Measurements from ENCODE around the gene KDM4D.

- TF ChIP-seq MYNN (IDR thresholded peaks at IDR 0.05): no peak
- no peak for TF ChIP-seq MYNN (CRISPR knock-in tag; IDR thresholded peaks at IDR 0.05)
- TF ChIP-seq HEY1 (CRISPR knock-in tag; IDR thresholded peaks at IDR 0.05; ENCODE audit: borderline replicate concordance): no peak
- TF ChIP-seq CREB3L1 (IDR thresholded peaks at IDR 0.05; ENCODE audit: borderline replicate concordance, low read depth): no peak
- no peak for TF ChIP-seq EP400 (IDR thresholded peaks at IDR 0.05)
- no peak for TF ChIP-seq POLR2A (conservative IDR thresholded peaks at IDR 0.05)
- TF ChIP-seq, protein P1, sequence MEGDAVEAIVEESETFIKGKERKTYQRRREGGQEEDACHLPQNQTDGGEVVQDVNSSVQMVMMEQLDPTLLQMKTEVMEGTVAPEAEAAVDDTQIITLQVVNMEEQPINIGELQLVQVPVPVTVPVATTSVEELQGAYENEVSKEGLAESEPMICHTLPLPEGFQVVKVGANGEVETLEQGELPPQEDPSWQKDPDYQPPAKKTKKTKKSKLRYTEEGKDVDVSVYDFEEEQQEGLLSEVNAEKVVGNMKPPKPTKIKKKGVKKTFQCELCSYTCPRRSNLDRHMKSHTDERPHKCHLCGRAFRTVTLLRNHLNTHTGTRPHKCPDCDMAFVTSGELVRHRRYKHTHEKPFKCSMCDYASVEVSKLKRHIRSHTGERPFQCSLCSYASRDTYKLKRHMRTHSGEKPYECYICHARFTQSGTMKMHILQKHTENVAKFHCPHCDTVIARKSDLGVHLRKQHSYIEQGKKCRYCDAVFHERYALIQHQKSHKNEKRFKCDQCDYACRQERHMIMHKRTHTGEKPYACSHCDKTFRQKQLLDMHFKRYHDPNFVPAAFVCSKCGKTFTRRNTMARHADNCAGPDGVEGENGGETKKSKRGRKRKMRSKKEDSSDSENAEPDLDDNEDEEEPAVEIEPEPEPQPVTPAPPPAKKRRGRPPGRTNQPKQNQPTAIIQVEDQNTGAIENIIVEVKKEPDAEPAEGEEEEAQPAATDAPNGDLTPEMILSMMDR (IDR thresholded peaks at IDR 0.05 in 2 of 3, conservative IDR thresholded peaks at IDR 0.05 in 1 of 3; ENCODE audit: insufficient read depth in 2 of 3, low read depth in 1 of 3, low read length in 3 of 3): no peak
- no peak for TF ChIP-seq CHD4 (IDR thresholded peaks at IDR 0.05; ENCODE audit: insufficient read depth, insufficient replicate concordance, low read depth, low read length, poor library complexity, severe bottlenecking)
- no peak for TF ChIP-seq E2F6 (IDR thresholded peaks at IDR 0.05; ENCODE audit: borderline replicate concordance in 1 of 2, extremely low read depth in 1 of 2, insufficient read depth in 1 of 2, insufficient read length in 1 of 2, low read depth in 1 of 2, low read length in 1 of 2, poor library complexity in 1 of 2, severe bottlenecking in 1 of 2)
- no peak for TF ChIP-seq STAG1 (CRISPR knock-in tag; IDR thresholded peaks at IDR 0.05; ENCODE audit: borderline replicate concordance)
- TF ChIP-seq, protein P2, sequence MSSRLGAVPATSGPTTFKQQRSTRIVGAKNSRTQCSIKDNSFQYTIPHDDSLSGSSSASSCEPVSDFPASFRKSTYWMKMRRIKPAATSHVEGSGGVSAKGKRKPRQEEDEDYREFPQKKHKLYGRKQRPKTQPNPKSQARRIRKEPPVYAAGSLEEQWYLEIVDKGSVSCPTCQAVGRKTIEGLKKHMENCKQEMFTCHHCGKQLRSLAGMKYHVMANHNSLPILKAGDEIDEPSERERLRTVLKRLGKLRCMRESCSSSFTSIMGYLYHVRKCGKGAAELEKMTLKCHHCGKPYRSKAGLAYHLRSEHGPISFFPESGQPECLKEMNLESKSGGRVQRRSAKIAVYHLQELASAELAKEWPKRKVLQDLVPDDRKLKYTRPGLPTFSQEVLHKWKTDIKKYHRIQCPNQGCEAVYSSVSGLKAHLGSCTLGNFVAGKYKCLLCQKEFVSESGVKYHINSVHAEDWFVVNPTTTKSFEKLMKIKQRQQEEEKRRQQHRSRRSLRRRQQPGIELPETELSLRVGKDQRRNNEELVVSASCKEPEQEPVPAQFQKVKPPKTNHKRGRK (tag; IDR thresholded peaks at IDR 0.05): no peak
These were observed 13.0 kb upstream of the KDM4D start for GRCh38 chr11:94960488-94960887.

All from K562 (cell line).